ENCODE data around the gene VAMP3. TPM values are rescaled to one million over a fixed set of nuclear protein-coding genes. Genes with fewer than 3 reads are reported as not detected.
"Not testable (repeated sequence)": the region's sequence is repeated elsewhere in the genome, so short reads cannot be mapped to it uniquely, and the experiment has no call there.

The VAMP3 gene
- total RNA-seq, 2 experiments from 2014 or later: 35.0 to 36.5 TPM

- H3K27ac Mint-ChIP-seq; H3K4me3 Mint-ChIP-seq; POLR2A ChIA-PET; CTCF ChIA-PET; H3K4me1 Mint-ChIP-seq; DNase-seq; H3K36me3 Mint-ChIP-seq (ENCODE audit: low read depth); H3K27me3 Mint-ChIP-seq: not testable (repeated sequence)
- H3K9me3 Mint-ChIP-seq: peaks cover 24% of the 10 kb centered on the region
Observed at GRCh38 chr1:7791027-7791426, 19.9 kb downstream of the VAMP3 start.

GRCh38 chr1:7795406-7795805 lies 24.3 kb downstream of the VAMP3 start:
- H3K4me3 Mint-ChIP-seq: no peak overlapping the region
- ChIA-PET CTCF (no interaction called here), POLR2A (no interaction called here)
- DNase-seq: no peak
- H3K27ac Mint-ChIP-seq: no peak overlapping the region
- H3K36me3 Mint-ChIP-seq (ENCODE audit: low read depth): peaks cover 4% of the 10 kb centered on the region
- peaks cover 13% of the 10 kb centered on the region for H3K9me3 Mint-ChIP-seq
- no peaks in the 10 kb centered on the region for H3K4me1 Mint-ChIP-seq
- H3K27me3 Mint-ChIP-seq: no peaks in the 10 kb centered on the region

DNA sequence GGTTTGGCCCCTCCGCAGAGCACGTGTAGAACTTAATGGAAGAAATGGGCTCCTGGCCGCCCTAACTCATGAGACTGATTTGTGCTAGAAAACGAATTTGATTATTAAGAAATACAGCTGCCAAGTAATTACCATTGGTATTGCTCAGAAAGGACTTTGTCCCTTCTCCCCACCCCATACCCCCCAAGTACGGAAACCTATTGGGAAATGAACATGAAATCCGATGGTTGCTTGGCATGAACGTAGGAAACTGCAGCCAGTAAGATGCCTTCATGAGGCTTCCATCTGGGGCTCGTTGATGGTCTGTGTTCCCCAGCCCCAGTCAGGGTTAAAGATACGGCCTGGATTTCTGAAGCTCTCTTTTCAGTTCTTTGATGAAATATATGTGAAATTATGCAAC lies 34.4 kb downstream of the VAMP3 start:
- ChIA-PET CTCF (interaction anchor here (0.7 kb wide), 1 partner anchor 713 kb away, joined by 3 read pairs; no protein-coding TSS in a partner anchor), POLR2A (no interaction called here)
- Mint-ChIP-seq H3K9me3 (no peaks in the 10 kb centered on the region), H3K4me1 (peaks cover 2% of the 10 kb centered on the region), H3K36me3 (ENCODE audit: low read depth) (no peaks in the 10 kb centered on the region), H3K27ac (no peak overlapping the region), H3K27me3 (no peaks in the 10 kb centered on the region), H3K4me3 (no peak overlapping the region)
- DNase-seq: no peak

GRCh38 chr1:7808253-7808844 lies 37.3 kb downstream of the VAMP3 start:
- DNase-seq: no peak
- peaks cover 2% of the 10 kb centered on the region for H3K4me1 Mint-ChIP-seq
- ChIA-PET POLR2A (no interaction called here), CTCF (interaction anchor here (0.6 to 1.6 kb wide), 22 partner anchors 9 to 503 kb away, joined by 3 to 8 read pairs (median 4); partner anchors contain the start of genes PARK7 and VAMP3)
- H3K27me3 Mint-ChIP-seq: no peaks in the 10 kb centered on the region
- H3K36me3 Mint-ChIP-seq (ENCODE audit: low read depth): peaks cover 5% of the 10 kb centered on the region
- H3K27ac Mint-ChIP-seq: no peak overlapping the region
- no peak overlapping the region for H3K4me3 Mint-ChIP-seq
- peaks cover 5% of the 10 kb centered on the region for H3K9me3 Mint-ChIP-seq

DNA sequence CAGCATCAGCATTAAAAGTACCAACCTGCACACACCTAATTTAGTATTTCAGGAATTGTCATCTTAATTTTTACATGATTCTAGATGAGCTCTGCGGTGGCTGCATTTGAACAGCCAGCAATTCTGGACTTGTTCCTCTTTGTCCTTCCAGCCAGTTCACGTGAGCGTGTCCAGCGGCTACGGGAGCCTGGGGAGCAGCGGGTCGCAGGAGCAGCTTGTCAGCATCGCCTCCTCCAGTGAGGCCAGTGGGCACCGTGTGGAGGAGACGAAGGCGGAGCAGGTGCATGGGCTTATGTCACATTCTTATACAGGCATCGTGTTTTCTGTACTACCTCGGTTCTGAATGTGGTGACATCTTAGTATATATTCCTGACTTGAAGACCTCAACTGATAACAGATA lies 38.6 kb downstream of the VAMP3 start:
- no peak for DNase-seq
- Mint-ChIP-seq H3K27ac (no peak overlapping the region), H3K36me3 (ENCODE audit: low read depth) (peaks cover 12% of the 10 kb centered on the region), H3K4me1 (peaks cover 2% of the 10 kb centered on the region), H3K9me3 (peaks cover 15% of the 10 kb centered on the region), H3K4me3 (no peak overlapping the region), H3K27me3 (no peaks in the 10 kb centered on the region)
- POLR2A ChIA-PET: no interaction called here
- CTCF ChIA-PET: no interaction called here

GRCh38 chr1:7810395-7810794 lies 39.3 kb downstream of the VAMP3 start:
- POLR2A ChIA-PET: no interaction called here
- peaks cover 12% of the 10 kb centered on the region for H3K36me3 Mint-ChIP-seq (ENCODE audit: low read depth)
- H3K4me3 Mint-ChIP-seq: no peak overlapping the region
- H3K27ac Mint-ChIP-seq: no peak overlapping the region
- DNase-seq: peak; percentile 36
- H3K9me3 Mint-ChIP-seq: peaks cover 15% of the 10 kb centered on the region
- no peaks in the 10 kb centered on the region for H3K27me3 Mint-ChIP-seq
- peaks cover 2% of the 10 kb centered on the region for H3K4me1 Mint-ChIP-seq
- CTCF ChIA-PET: no interaction called here

DNA sequence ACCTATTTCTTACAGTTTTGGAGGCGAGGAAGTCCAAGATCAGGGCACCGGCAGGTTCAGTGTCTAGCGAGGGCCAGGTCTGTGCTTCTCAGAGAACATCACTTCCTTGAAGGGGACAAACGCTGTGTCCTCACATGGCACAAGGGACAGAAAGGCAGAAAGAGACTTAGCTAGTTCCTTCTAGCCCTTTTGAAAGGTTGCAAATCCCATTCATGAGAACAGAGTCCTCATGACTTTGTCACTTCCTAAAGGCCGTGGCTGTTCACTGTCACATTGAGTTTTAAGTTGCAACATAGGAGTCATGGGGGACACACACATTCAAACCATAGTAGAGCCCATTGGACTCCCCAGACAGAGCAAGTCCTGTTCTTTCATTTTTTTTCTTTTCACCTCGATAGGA lies 40.4 kb downstream of the VAMP3 start:
- H3K27ac Mint-ChIP-seq: no peak overlapping the region
- CTCF ChIA-PET: interaction anchor here (1.7 kb wide), 1 partner anchor 92 kb away, joined by 6 read pairs; no protein-coding TSS in a partner anchor
- H3K36me3 Mint-ChIP-seq (ENCODE audit: low read depth): peaks cover 12% of the 10 kb centered on the region
- POLR2A ChIA-PET: interaction anchor here (0.6 kb wide), 1 partner anchor 848 kb away, joined by 3 read pairs; no protein-coding TSS in a partner anchor
- no peak overlapping the region for H3K4me3 Mint-ChIP-seq
- no peaks in the 10 kb centered on the region for H3K27me3 Mint-ChIP-seq
- no peak for DNase-seq
- peaks cover 2% of the 10 kb centered on the region for H3K4me1 Mint-ChIP-seq
- H3K9me3 Mint-ChIP-seq: peaks cover 15% of the 10 kb centered on the region

DNA sequence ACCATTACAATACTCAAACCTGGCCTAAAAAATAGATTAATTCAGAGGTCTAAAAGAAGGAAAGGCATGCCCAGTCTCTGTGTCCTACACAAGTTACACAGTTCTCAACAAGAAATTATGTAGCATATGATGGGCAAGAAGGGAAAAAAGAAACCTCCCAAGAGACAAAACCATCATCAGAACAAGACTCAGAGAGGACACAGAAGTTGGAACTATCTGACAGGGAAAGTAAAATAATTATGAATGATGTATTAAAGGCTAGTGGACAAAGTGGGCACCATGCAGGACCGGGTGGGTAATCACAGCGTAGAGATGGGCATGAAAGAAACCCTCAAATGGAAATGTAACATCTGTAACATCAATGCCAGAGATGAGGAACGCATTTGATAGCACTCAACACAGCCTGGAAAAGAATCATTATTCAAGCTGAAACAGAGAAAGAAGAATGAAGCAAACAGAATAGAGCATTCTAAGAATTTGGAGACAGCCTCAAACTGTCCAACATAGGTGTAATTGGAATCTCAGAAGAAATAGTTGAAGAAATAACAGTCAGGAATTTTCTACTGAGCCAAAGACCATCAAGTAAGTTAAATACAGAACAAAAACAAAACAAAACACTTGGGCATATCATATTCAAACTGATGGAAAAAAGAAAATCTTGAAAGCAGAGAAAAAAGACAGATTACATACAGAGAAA lies 42.7 kb downstream of the VAMP3 start:
- H3K27ac Mint-ChIP-seq: no peak overlapping the region
- no peak overlapping the region for H3K4me3 Mint-ChIP-seq
- ChIA-PET CTCF (no interaction called here), POLR2A (no interaction called here)
- no peak for DNase-seq
- peaks cover 2% of the 10 kb centered on the region for H3K4me1 Mint-ChIP-seq
- H3K27me3 Mint-ChIP-seq: no peaks in the 10 kb centered on the region
- peaks cover 12% of the 10 kb centered on the region for H3K36me3 Mint-ChIP-seq (ENCODE audit: low read depth)
- peaks cover 15% of the 10 kb centered on the region for H3K9me3 Mint-ChIP-seq

DNA sequence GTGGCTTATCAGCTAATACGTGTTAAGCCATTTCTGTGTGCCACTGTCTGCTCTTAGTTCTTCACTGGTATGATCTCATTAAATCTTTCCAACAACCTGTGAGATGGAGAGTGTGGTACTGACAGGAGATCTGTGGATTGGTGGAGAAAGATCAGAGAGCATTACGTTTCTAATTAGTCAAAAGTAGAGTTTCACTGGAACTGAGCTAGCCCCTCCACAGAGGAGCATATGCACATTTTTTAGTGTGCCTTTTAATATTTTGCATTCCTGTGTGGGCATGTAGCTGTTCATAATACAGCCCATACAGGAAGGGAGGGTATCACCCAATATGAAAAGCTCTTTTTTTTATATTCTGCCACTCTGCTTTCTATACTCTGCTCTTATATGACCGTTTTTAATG lies 50.2 kb downstream of the VAMP3 start:
- no peaks in the 10 kb centered on the region for H3K36me3 Mint-ChIP-seq (ENCODE audit: low read depth)
- no peak for DNase-seq
- CTCF ChIA-PET: interaction anchor here (1.9 kb wide), 1 partner anchor 14 kb away, joined by 5 read pairs; no protein-coding TSS in a partner anchor
- POLR2A ChIA-PET: no interaction called here
- no peaks in the 10 kb centered on the region for H3K9me3 Mint-ChIP-seq
- no peak overlapping the region for H3K4me3 Mint-ChIP-seq
- H3K4me1 Mint-ChIP-seq: peaks cover under 1% of the 10 kb centered on the region
- H3K27ac Mint-ChIP-seq: no peak overlapping the region
- H3K27me3 Mint-ChIP-seq: no peaks in the 10 kb centered on the region

- peaks cover 10% of the 10 kb centered on the region for H3K4me1 Mint-ChIP-seq
- ChIA-PET CTCF (no interaction called here), POLR2A (no interaction called here)
- no peaks in the 10 kb centered on the region for H3K27me3 Mint-ChIP-seq
- peaks cover 3% of the 10 kb centered on the region for H3K36me3 Mint-ChIP-seq (ENCODE audit: low read depth)
- H3K4me3 Mint-ChIP-seq: no peak overlapping the region
- no peak for DNase-seq
- no peaks in the 10 kb centered on the region for H3K9me3 Mint-ChIP-seq
- no peak overlapping the region for H3K27ac Mint-ChIP-seq
Observed at GRCh38 chr1:7824701-7825100, 53.6 kb downstream of the VAMP3 start.

DNA sequence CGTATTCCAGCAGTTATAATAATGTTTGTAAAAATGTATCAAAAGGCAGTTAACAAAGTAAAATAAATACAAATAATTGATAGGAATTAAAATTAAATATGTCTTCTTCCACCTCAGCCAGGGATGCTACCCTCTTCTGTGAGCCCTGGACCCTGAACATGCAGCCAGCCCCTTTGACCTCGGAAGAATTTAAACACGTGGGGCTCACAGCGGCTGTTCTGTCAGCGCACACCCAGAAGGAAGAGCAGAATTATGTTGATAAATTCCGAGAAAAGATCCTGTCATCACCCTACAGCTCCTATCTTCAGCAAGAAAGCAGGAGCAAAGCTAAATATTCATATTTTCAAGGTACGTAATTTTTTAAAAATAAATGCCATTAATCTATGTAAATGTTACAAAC lies 55.3 kb downstream of the VAMP3 start:
- Mint-ChIP-seq H3K27ac (no peak overlapping the region), H3K36me3 (ENCODE audit: low read depth) (peaks cover 3% of the 10 kb centered on the region), H3K4me3 (peak overlapping the region; percentile 83), H3K4me1 (peaks cover 14% of the 10 kb centered on the region), H3K9me3 (no peaks in the 10 kb centered on the region), H3K27me3 (no peaks in the 10 kb centered on the region)
- CTCF ChIA-PET: no interaction called here
- POLR2A ChIA-PET: no interaction called here
- DNase-seq: no peak

GRCh38 chr1:7827126-7827955 lies 56.2 kb downstream of the VAMP3 start:
- ChIA-PET CTCF (no interaction called here), POLR2A (interaction anchor here (0.6 kb wide), 1 partner anchor 153 kb away, joined by 4 read pairs; no protein-coding TSS in a partner anchor)
- DNase-seq: peak; percentile 36
- peak overlapping the region; percentile 83 for H3K4me3 Mint-ChIP-seq
- peaks cover 3% of the 10 kb centered on the region for H3K36me3 Mint-ChIP-seq (ENCODE audit: low read depth)
- peaks cover 14% of the 10 kb centered on the region for H3K4me1 Mint-ChIP-seq
- no peaks in the 10 kb centered on the region for H3K27me3 Mint-ChIP-seq
- peak overlapping the region; percentile 82 for H3K27ac Mint-ChIP-seq
- no peaks in the 10 kb centered on the region for H3K9me3 Mint-ChIP-seq
